GM21447 (cell line): ENCODE results near the gene IFIT3.

ENCODE experiments used
- ATAC-seq: cut with Tn5 transposase; IDR thresholded peaks from one replicate; pipeline ENCODE4 v1.9.1; 2021; ENCODE audit not compliant: unreplicated experiment

Gene IFIT3

GRCh38 chr10:89332123-89332633, 4.4 kb downstream of the IFIT3 start:
- peak; percentile 42 for ATAC-seq

GRCh38 chr10:89335226-89335625, 7.4 kb downstream of the IFIT3 start:
- no peak for ATAC-seq

GRCh38 chr10:89336241-89336640, 8.4 kb downstream of the IFIT3 start:
- ATAC-seq, result no peak

- ATAC-seq, result no peak
Measured at GRCh38 chr10:89337484-89337883, 9.7 kb downstream of the IFIT3 start.

GRCh38 chr10:89338713-89339112, 10.9 kb downstream of the IFIT3 start:
- ATAC-seq, result no peak

GRCh38 chr10:89339875-89340274, 12.1 kb downstream of the IFIT3 start:
- no peak for ATAC-seq

- ATAC-seq, result no peak
Measured at GRCh38 chr10:89341649-89342048, 13.9 kb downstream of the IFIT3 start.

GRCh38 chr10:89342206-89342958, 14.6 kb downstream of the IFIT3 start:
- no peak for ATAC-seq

GRCh38 chr10:89343089-89343767, 15.4 kb downstream of the IFIT3 start:
- ATAC-seq, result no peak

GRCh38 chr10:89344156-89344555, 16.4 kb downstream of the IFIT3 start:
- ATAC-seq, result no peak

GRCh38 chr10:89345367-89346000, 17.7 kb downstream of the IFIT3 start:
- no peak for ATAC-seq

GRCh38 chr10:89346405-89347254, 18.8 kb downstream of the IFIT3 start:
- no peak for ATAC-seq

GRCh38 chr10:89347701-89348457, 20.1 kb downstream of the IFIT3 start:
- ATAC-seq, result no peak

- no peak for ATAC-seq
Measured at GRCh38 chr10:89348481-89348880, 20.7 kb downstream of the IFIT3 start.

GRCh38 chr10:89348975-89349374, 21.2 kb downstream of the IFIT3 start:
- ATAC-seq, result no peak

- peak; percentile 56 for ATAC-seq
Measured at GRCh38 chr10:89350631-89351315, 23.0 kb downstream of the IFIT3 start.

- ATAC-seq, result peak; percentile 84
Measured at GRCh38 chr10:89351412-89351779, 23.6 kb downstream of the IFIT3 start.

- ATAC-seq, result peak; percentile 29
Measured at GRCh38 chr10:89351780-89352597, 24.2 kb downstream of the IFIT3 start.

- ATAC-seq, result no peak
Measured at GRCh38 chr10:89352802-89353201, 25.0 kb downstream of the IFIT3 start.
